AG04449 (cell line): ENCODE data around the gene UCK2.

Experiments
- CTCF ChIA-PET: fragments of 350-600 bp; formaldehyde crosslinking; extraction: SDS; loops from one replicate; lab custom pipeline; 2021; ENCODE audit warnings: antibody characterized with exemption; lab: Yijun Ruan, JAX
- POLR2A ChIA-PET: fragments of 400-600, 350-600 bp; formaldehyde crosslinking; extraction: SDS; loops from one replicate; lab custom pipeline; 2020; ENCODE audit warnings: antibody characterized with exemption, inconsistent platforms; lab: Yijun Ruan, JAX
- DNase-seq: peaks from one replicate; pipeline ENCODE4 v3.0.0-alpha.2; 2010; ENCODE audit warnings: low read depth, low spot score
- H3K4me3 ChIP-seq: 2 replicates; pipeline ENCODE4 v1.5.1; 2011; ENCODE audit warnings: low read depth, mild to moderate bottlenecking, control low read depth, low read length
- CTCF ChIP-seq: IDR thresholded peaks from one replicate; pipeline ENCODE4 v1.5.1; 2011; ENCODE audit warnings: mild to moderate bottlenecking, moderate library complexity, low read length, control low read depth, inconsistent platforms; ENCODE audit not compliant: insufficient read depth; ENCODE audit errors: missing control alignments

The UCK2 gene

GRCh38 chr1:165927169-165927568 is 99.8 kb downstream of the UCK2 start:
- H3K4me3 ChIP-seq, result no peak overlapping the region
- TF ChIP-seq CTCF, result no peak
- ChIA-PET CTCF (interaction anchor here (0.9 to 9.3 kb wide), 12 partner anchors 9 to 551 kb away, joined by 3 to 185 read pairs (median 7); no protein-coding TSS in a partner anchor), POLR2A (no interaction called here)
- no peak for DNase-seq

- peak; percentile 72 for TF ChIP-seq CTCF
- no peak for DNase-seq
- POLR2A ChIA-PET, result no interaction called here
- no peak overlapping the region for H3K4me3 ChIP-seq
- CTCF ChIA-PET, result interaction anchor here (0.7 to 9.3 kb wide), 22 partner anchors 9 to 1131 kb away, joined by 3 to 185 read pairs (median 6); no protein-coding TSS in a partner anchor
Observed at GRCh38 chr1:165928075-165928731, 100.8 kb downstream of the UCK2 start.

- no peak for TF ChIP-seq CTCF
- H3K4me3 ChIP-seq, result no peak overlapping the region
- DNase-seq, result no peak
- CTCF ChIA-PET, result interaction anchor here (0.9 kb wide), 1 partner anchor 548 kb away, joined by 3 read pairs; no protein-coding TSS in a partner anchor
- POLR2A ChIA-PET, result no interaction called here
Observed at GRCh38 chr1:165930961-165931360, 103.5 kb downstream of the UCK2 start.

- ChIA-PET CTCF (interaction anchor here (0.7 to 1.6 kb wide), 5 partner anchors 9 to 1125 kb away, joined by 3 to 4 read pairs (median 3); no protein-coding TSS in a partner anchor), POLR2A (interaction anchor here (0.5 kb wide), 1 partner anchor 164 kb away, joined by 3 read pairs; no protein-coding TSS in a partner anchor)
- H3K4me3 ChIP-seq, result no peak overlapping the region
- no peak for DNase-seq
- TF ChIP-seq CTCF, result no peak
Observed at GRCh38 chr1:165933446-165934170, 106.2 kb downstream of the UCK2 start.

- no peak overlapping the region for H3K4me3 ChIP-seq
- POLR2A ChIA-PET, result no interaction called here
- TF ChIP-seq CTCF, result no peak
- DNase-seq, result no peak
- CTCF ChIA-PET, result interaction anchor here (1.9 kb wide), 1 partner anchor 8 kb away, joined by 11 read pairs; no protein-coding TSS in a partner anchor
Observed at GRCh38 chr1:165936542-165936941, 109.1 kb downstream of the UCK2 start.

- no peak for TF ChIP-seq CTCF
- POLR2A ChIA-PET, result no interaction called here
- CTCF ChIA-PET, result interaction anchor here (0.8 to 1.9 kb wide), 2 partner anchors 10 to 13 kb away, joined by 3 to 11 read pairs; no protein-coding TSS in a partner anchor
- no peak for DNase-seq
- no peak overlapping the region for H3K4me3 ChIP-seq
Observed at GRCh38 chr1:165937829-165938228, 110.4 kb downstream of the UCK2 start.
